Neural cell (in vitro differentiated cells): ENCODE measurements around the gene SCAI.

Experiments used
- EP300 ChIP-seq: fragments of 450-650 bp; conservative IDR thresholded peaks from 2 replicates; pipeline ENCODE4 v1.6.1; 2014; ENCODE audit warnings: antibody characterized with exemption, mild to moderate bottlenecking, moderate library complexity; ENCODE audit not compliant: poor library complexity, severe bottlenecking
- EZH2 ChIP-seq: fragments of 200-600, 300-800 bp; shearing (Covaris generic), sonication (generic); IDR thresholded peaks from 2 replicates; pipeline ENCODE4 v1.6.1; 2014; ENCODE audit warnings: antibody characterized with exemption, low read length, borderline replicate concordance, mild to moderate bottlenecking; ENCODE audit not compliant: insufficient read depth, poor library complexity, severe bottlenecking
- POLR2AphosphoS5 ChIP-seq: IDR thresholded peaks from 2 replicates; pipeline ENCODE4 v1.6.1; 2012
- SMC3 ChIP-seq: fragments of 450-650 bp; conservative IDR thresholded peaks from 2 replicates; pipeline ENCODE4 v1.6.1; 2014; ENCODE audit warnings: antibody characterized with exemption, mild to moderate bottlenecking, moderate library complexity; ENCODE audit not compliant: poor library complexity
- TAF1 ChIP-seq: IDR thresholded peaks from 2 replicates; pipeline ENCODE4 v1.6.1; 2012; ENCODE audit warnings: low read depth
- TF ChIP-seq, protein P1 (sequence below): fragments of 450-650 bp; IDR thresholded peaks from 2 replicates; pipeline ENCODE4 v1.5.1; 2014; ENCODE audit warnings: antibody characterized with exemption, mild to moderate bottlenecking, moderate library complexity; ENCODE audit not compliant: poor library complexity, severe bottlenecking
- TF ChIP-seq, protein P2 (sequence below): IDR thresholded peaks from 2 replicates; pipeline ENCODE4 v1.6.1; 2012; ENCODE audit warnings: borderline replicate concordance

DNA sequence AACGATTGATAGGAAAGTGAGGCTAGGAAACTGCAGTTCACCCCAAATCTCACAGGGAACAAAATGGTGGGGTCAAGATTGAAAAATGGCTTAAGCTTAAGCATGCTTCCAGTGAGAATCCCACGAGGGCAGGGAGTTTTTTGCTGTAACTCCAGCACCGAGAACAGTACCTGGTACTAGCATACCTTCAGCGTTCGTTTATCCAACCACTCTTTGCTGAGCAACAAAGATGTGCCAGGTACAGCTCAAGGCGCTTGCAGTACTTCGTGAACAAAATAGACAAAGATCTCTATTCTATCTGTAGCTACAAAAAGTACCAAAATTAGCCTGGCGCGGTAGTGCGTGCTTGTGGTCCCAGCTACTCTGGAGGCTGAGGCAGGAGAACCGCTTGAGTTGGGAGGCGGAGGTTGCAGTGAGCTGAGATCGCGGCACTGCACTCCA lies 47.1 kb upstream of the SCAI start:
- no peak for TF ChIP-seq EP300
- TF ChIP-seq, protein P1, sequence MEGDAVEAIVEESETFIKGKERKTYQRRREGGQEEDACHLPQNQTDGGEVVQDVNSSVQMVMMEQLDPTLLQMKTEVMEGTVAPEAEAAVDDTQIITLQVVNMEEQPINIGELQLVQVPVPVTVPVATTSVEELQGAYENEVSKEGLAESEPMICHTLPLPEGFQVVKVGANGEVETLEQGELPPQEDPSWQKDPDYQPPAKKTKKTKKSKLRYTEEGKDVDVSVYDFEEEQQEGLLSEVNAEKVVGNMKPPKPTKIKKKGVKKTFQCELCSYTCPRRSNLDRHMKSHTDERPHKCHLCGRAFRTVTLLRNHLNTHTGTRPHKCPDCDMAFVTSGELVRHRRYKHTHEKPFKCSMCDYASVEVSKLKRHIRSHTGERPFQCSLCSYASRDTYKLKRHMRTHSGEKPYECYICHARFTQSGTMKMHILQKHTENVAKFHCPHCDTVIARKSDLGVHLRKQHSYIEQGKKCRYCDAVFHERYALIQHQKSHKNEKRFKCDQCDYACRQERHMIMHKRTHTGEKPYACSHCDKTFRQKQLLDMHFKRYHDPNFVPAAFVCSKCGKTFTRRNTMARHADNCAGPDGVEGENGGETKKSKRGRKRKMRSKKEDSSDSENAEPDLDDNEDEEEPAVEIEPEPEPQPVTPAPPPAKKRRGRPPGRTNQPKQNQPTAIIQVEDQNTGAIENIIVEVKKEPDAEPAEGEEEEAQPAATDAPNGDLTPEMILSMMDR, result no peak
- TF ChIP-seq TAF1, result no peak
- TF ChIP-seq EZH2, result no peak
- no peak for TF ChIP-seq POLR2AphosphoS5
- no peak for TF ChIP-seq SMC3
- TF ChIP-seq, protein P2, sequence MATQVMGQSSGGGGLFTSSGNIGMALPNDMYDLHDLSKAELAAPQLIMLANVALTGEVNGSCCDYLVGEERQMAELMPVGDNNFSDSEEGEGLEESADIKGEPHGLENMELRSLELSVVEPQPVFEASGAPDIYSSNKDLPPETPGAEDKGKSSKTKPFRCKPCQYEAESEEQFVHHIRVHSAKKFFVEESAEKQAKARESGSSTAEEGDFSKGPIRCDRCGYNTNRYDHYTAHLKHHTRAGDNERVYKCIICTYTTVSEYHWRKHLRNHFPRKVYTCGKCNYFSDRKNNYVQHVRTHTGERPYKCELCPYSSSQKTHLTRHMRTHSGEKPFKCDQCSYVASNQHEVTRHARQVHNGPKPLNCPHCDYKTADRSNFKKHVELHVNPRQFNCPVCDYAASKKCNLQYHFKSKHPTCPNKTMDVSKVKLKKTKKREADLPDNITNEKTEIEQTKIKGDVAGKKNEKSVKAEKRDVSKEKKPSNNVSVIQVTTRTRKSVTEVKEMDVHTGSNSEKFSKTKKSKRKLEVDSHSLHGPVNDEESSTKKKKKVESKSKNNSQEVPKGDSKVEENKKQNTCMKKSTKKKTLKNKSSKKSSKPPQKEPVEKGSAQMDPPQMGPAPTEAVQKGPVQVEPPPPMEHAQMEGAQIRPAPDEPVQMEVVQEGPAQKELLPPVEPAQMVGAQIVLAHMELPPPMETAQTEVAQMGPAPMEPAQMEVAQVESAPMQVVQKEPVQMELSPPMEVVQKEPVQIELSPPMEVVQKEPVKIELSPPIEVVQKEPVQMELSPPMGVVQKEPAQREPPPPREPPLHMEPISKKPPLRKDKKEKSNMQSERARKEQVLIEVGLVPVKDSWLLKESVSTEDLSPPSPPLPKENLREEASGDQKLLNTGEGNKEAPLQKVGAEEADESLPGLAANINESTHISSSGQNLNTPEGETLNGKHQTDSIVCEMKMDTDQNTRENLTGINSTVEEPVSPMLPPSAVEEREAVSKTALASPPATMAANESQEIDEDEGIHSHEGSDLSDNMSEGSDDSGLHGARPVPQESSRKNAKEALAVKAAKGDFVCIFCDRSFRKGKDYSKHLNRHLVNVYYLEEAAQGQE, result no peak
